NOMO-1 treated with DMSO at 0.1 percent for 48 hours (cell line): ENCODE data around the gene BMAL2.
A peak's percentile ranks its signal among the peaks of the same experiment; 100 is the strongest.

Experiments used
- DNase-seq: peaks from one replicate; lab custom pipeline; 2025; ENCODE audit not compliant: unreplicated experiment; lab: John Stamatoyannopoulos, UW

The BMAL2 gene, protein sequence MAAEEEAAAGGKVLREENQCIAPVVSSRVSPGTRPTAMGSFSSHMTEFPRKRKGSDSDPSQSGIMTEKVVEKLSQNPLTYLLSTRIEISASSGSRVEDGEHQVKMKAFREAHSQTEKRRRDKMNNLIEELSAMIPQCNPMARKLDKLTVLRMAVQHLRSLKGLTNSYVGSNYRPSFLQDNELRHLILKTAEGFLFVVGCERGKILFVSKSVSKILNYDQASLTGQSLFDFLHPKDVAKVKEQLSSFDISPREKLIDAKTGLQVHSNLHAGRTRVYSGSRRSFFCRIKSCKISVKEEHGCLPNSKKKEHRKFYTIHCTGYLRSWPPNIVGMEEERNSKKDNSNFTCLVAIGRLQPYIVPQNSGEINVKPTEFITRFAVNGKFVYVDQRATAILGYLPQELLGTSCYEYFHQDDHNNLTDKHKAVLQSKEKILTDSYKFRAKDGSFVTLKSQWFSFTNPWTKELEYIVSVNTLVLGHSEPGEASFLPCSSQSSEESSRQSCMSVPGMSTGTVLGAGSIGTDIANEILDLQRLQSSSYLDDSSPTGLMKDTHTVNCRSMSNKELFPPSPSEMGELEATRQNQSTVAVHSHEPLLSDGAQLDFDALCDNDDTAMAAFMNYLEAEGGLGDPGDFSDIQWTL

DNA sequence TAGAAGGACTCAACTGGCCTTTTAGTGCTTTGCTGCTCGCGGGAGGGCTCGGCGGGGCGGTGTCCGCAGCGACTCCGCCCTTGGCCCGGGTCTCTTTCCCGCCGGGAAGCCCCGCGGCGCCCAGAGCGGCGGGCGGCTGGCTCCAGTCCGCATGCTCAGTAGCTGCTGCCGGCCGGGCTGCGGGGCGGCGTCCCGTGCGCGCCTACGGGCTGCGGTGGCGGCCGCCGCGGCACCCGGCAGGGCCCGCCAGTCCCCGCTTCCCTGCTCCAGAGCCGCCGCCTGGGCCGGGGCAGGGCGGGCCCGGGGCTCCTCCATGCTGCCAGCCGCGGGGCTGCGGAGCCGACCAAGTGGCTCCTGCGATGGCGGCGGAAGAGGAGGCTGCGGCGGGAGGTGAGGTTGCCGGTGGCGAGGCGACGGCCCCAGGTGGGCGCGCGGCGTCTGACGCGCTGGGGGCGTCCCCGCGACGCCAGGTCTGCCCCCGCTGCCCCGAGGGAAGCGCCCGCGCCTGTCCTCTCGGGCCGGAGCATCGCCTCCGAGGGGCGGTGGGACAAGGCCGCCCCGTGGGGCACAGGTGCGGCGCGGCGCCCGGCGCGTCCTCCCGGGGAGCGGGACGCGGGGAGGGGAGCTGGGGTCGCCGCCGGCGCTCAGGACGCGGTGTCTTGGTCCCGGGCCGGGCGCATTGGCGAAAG is at the start of gene BMAL2:
Gene BMAL2 (plus strand): TSS at position 123 of the 689 bp plus-strand sequence. CDS start 237 bp downstream, at position 360.
- no peak for DNase-seq

GRCh38 chr12:27284021-27284420 is 48.6 kb upstream of the BMAL2 start:
- DNase-seq, result no peak

DNA sequence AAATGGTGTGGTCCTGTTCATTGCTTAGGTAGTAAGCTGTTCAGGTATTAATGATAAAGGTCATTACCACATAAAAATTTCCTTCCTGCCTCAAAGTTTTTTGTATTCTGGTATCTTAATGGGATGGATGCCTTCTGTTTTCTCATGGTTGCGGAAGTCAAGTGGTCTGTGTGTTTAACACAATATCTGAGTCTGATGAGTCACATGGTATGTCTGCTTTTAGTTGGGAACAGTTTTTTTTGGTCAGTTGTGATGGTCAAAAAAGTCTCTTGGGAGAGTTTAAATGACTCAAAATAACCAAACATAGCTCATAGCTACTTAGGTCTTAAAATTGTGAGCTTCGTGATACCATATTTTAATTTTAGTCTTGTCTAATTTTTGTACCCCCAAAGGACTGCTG is 47.9 kb upstream of the BMAL2 start:
- no peak for DNase-seq

DNA sequence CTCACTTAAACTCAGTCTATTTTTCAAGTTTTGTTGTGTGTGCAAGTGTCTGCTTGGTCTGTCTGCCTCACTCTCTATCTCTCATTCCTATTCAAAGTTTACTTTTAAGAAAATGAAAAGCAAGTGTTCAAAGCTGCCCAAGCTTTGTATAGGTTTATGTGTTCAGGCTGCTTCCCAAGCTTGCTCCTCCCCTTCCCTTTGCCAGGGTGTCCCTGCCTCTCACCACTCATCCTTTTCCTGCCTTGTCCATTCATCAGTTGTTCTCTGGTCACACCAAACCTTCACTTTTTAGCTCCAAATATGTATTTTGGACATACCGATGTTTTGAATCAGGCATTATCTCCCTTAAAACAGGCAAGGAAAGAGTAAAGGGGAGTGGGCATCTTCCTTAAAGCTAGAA is 47.2 kb upstream of the BMAL2 start:
- DNase-seq, result no peak

GRCh38 chr12:27289414-27289813 is 43.2 kb upstream of the BMAL2 start:
- no peak for DNase-seq

DNA sequence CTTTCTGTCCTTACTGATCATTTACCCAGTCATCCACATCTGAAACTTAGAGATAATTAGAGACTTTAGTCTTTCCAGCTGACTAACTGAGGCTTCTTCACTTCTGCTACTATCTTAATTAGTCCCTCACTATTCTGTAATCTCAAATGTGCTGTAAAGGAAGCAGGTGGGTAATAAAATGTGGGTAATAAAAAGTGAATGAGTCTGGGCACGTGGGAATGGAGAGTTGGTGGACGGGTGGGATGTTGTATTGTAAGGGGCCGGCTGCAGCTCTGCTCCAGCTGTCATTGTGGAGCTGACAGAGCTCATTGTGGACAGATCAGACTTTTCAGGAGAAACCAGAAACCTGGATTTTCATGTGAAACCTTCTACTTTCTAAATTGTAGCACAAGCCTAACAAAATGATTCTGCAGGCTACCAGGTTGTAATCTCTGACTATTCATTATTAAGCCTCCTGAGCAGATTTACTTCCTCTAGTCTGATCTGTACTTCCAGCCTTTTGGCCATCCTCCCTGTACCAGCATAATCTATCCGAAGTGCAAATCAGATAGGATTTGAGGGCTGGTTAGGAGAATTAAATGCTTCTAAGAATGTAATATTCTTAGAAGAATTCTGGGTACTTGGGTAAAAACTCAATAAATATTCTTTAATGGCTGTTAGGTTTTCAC is 42.0 kb upstream of the BMAL2 start:
- no peak for DNase-seq

DNA sequence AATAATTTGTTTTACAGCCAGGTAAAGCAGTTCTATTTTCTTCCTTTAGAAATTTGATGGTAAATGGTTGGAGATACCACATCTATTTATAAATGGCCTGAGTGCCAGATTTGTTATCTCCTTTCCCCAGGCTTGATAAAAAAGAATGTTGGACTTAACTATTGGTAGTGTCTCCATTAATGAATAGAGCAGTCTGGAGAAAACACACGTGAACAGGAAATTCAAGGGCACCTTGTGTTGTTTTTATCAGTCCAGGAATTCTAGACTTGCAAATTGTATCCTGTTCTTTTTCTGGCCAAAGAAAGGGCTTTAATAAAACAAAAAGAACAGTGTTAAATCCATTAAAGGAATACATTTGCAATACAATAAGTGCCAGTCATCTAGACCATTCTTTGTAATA is 40.8 kb upstream of the BMAL2 start:
- no peak for DNase-seq

GRCh38 chr12:27292718-27293117 is 39.9 kb upstream of the BMAL2 start:
- no peak for DNase-seq

DNA sequence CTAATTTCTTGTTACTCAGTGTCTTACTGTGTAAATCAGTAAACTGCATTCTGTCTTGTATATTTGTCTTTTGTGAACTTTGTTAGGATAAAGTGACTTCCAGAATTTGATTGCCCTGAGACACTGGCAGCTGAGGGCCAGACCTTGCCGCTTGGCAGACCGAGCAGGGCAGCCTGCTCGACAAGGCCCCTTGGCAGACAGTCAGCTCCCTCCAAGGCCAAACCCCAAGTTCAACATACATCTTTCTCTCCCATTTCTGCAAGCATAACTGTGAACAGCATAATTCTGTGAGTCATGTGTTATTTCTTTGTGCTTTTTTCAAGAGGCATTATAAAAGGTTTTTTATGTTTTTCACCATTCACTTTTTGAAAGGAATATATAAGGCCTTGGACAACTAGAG is 39.2 kb upstream of the BMAL2 start:
- DNase-seq, result no peak

GRCh38 chr12:27296674-27297073 is 36.0 kb upstream of the BMAL2 start:
- no peak for DNase-seq

GRCh38 chr12:27297566-27297965 is 35.1 kb upstream of the BMAL2 start:
- no peak for DNase-seq

- no peak for DNase-seq
Measured at GRCh38 chr12:27299102-27299501, 33.5 kb upstream of the BMAL2 start.

DNA sequence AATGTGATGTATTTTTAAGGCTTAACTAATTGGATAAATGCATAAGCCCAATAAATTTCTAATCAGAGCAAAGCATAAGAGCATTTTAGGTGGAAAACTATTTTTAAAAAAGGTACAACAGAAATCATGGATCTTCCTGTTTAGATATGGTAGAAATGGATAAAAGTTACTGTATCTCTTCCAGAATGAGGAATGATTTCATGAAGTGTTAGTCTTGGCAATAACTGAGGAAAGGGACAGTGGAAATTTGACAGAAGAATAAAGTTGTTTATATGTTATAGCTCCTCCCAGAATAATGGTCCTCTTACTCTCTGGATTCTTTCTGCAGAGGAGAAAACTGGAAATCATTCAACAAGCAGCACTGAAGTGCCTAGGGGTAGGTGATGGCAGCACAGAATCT is 32.4 kb upstream of the BMAL2 start:
- no peak for DNase-seq

GRCh38 chr12:27303139-27304111 is 29.2 kb upstream of the BMAL2 start:
- DNase-seq, result no peak

DNA sequence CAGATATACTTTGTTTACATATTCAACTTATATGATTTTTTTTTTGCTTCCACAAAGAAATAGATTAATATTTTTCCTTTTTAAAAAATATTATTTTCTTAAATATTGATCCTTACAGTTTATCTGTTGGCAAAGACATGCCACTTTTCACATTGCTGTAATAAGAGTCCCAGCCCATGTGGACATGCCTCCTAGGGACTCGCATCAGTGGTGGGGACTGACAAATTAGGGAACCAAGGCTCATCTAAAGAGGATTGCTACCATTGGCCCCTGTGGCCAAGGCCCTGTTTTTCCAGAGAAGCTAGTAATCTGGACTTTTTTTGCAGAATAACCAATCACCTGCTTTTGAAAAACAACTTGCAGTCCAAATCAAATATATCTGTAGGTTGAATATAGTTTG is 27.8 kb upstream of the BMAL2 start:
- no peak for DNase-seq

DNA sequence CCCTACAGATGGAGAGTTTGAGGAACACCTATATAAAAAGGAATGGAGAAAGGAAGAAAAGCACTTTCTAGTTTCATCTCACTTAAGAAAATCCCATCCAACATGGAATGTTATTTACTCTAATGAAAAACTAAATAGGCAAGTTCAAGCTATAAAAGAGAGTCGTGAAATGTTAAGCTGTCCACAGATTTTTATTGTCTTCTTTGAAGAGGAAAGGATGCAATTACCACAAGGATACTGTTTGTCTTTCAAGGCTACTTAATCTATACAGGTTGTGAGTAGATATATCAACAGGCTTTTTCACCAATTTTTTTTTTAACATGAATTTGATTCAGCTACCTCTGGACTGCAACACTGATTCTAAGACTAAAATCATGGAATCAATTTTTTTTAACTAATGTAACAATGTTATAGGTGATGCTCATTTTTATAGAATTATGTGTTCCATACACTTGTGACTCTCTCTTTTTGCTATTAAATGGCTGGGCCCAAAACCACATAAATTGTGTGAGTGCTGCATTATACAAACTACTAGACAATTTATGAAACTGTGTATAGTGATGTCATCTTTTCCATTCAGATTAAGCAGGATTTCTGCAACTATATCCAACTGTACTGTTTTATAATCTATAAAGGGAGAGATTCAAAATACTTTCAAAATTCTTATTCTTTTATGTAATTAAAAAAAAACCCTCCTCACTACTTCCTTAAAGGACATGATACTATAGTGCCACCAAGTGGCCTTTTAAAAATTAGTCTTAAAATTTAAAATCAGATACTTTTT is 26.8 kb upstream of the BMAL2 start:
- peak; percentile 66 for DNase-seq

GRCh38 chr12:27309293-27309994 is 23.2 kb upstream of the BMAL2 start:
- DNase-seq, result no peak

DNA sequence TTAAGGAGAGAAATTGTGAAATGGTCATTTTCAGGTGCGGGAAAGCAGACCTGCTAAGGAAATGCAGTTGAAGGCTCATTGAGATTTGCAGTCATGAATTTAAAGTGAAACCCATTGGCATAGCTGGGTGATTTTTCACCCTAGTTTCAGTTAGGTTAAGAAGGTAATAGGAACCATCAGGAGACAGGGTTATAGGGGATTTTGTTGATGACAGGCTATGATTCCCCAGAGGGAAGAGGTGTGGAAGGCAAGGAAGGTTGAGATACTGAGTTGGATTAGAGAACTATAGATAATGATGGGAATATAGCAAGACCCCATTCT is 22.7 kb upstream of the BMAL2 start:
- DNase-seq, result no peak

GRCh38 chr12:27316947-27317346 is 15.7 kb upstream of the BMAL2 start:
- no peak for DNase-seq
